GM18505 (cell line): ENCODE data around the gene ZNF865.
A peak's percentile ranks its signal among the peaks of the same experiment; 100 is the strongest.

Source experiments
- ATAC-seq: cut with Tn5 transposase; IDR thresholded peaks from one replicate; pipeline ENCODE4 v1.9.1; 2021; ENCODE audit not compliant: unreplicated experiment
- POLR2A ChIP-seq: IDR thresholded peaks from 4 replicates; pipeline ENCODE4 v1.6.1; 2011; ENCODE audit warnings: borderline replicate concordance; ENCODE audit not compliant: insufficient read depth, insufficient read length; ENCODE audit errors: extremely low read depth

ZNF865 gene

DNA sequence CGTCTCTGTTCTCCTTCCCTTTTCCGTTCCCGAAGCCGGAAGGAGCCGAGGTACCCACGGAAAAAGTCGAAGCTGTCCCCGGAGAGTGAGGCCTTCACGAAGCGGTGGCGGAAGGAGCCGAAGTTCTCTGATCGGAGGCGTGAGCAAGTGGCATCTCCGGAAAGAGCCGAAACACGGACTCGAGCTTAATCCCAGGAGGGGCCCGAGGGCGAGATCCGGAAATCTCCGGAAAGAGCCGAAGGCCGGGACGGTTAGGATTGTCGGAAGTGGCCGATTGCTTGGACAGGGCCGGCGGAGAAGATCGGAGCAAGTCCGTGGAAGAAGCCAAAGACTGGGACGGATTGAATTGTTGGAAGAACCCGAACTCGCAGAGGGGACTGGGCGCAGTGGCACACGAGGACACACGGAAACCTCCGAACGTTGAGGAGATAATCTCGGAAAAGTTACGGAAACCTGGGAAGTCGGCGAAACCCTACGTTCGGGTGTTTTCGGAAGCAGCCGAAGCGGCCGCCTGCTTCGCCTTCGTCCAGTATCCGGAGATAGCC, 48.9 kb downstream of the ZNF865 start:
- ATAC-seq = peak; percentile 56
- TF ChIP-seq POLR2A = no peak

GRCh38 chr19:55654868-55655647, 49.6 kb downstream of the ZNF865 start, which contains the start of gene U2AF2:
TSS of gene U2AF2 (plus strand) at chr19:55655035. CDS start at chr19:55655105, 70 bp downstream.
- TF ChIP-seq POLR2A = peak; percentile 92
- peak; percentile 36 for ATAC-seq

DNA sequence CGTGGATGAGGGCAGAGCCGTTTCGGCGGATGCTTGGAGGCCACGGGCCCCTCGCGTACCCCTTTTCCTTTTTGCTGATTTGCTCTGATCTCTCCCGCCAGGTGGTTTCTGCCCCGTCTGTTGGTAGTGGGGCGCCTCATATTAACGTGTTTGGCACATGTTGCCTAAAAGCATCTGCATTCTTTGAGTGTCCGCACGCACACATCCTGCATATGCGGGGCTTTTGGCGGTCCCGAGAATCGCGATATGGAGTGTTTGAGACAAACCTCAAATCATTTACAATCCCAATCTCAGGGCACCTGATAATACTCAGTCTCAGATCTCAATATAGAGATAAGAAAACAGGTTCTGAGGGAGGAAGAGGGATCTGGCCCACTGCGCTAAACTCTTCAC, 50.2 kb downstream of the ZNF865 start:
- no peak for TF ChIP-seq POLR2A
- no peak for ATAC-seq

GRCh38 chr19:55656552-55656951, 51.1 kb downstream of the ZNF865 start:
- TF ChIP-seq POLR2A = no peak
- no peak for ATAC-seq

DNA sequence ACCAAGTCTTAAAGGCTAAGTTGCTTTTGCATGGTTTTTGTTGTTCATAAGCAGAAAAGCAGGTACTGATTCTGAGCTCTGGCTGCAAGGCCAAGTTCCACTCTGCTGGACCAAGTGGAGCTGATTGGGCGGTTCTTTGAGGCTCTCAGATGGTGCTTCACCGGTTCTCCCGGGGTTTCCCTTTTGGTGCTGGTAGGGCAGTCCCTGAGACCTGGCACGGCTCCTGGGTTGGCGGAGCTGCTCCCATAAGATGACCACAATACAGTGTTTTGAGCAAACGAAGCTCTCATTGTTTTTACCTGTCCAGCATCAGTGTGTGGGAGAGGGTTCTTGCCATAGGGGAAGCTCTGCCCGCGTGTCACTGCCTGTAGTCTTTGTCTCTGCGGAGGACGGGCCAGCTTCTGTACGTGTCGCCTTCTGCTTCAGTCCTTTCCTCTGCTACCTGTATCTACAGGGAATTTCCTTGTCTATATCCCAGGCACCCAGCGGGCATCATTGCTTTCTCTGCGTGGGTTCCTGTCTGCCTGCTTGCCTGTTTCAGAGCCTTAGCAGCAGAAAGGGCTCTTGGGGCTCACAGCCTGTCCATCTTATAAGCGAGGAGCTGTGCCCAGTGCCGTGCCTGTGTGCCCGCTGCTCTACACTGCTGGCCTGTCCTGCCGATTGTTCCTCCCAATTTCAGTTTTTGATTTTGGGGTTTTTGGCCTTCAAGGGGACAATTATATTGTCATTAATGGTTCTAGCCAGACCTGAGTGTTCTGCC, 51.7 kb downstream of the ZNF865 start:
- ATAC-seq = no peak

GRCh38 chr19:55658846-55659459, 53.5 kb downstream of the ZNF865 start:
- ATAC-seq = no peak
- TF ChIP-seq POLR2A = no peak

More for the DNA sequence above, 51.7 kb downstream of the ZNF865 start:
- TF ChIP-seq POLR2A = no peak

DNA sequence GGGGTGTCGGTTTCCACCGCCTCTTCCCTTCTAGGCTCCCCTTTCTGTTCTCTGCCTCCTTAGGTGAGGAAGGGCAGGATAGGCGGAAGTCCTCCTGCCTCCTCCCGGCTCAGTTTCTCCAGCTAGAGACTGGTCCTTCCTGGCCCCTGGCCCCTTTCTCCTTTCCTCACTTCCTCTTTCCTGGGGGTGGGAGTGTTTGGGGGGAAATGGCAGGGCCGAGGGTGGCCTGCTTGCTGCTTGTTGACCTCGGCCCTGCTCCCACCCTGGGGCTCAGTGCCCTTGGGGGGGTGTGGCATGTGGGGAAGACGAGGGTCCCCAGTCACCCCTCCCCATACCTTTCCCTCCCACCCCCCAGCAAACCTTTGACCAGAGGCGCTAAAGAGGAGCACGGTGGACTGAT, 54.4 kb downstream of the ZNF865 start:
- no peak for ATAC-seq
- TF ChIP-seq POLR2A = no peak

DNA sequence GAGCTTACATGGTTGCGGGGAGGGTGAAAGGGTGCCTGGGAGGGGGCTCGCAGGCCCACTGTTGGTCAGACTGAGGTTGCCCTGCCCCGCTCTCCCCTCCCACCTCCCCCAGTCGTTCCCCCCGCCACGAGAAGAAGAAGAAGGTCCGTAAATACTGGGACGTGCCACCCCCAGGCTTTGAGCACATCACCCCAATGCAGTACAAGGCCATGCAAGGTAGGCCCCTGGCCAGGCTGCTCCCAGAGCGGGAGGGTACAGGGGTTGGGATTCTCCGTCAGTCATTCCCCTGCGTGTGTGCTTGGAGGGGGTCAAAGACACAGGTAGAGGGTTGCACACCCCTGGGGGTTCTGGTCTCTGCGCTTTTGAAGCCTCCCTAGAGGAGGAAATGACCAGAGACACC, 55.0 kb downstream of the ZNF865 start:
- no peak for TF ChIP-seq POLR2A
- ATAC-seq = no peak

- no peak for TF ChIP-seq POLR2A
- no peak for ATAC-seq
These were observed 55.5 kb downstream of the ZNF865 start for GRCh38 chr19:55660991-55661390.

- no peak for TF ChIP-seq POLR2A
- no peak for ATAC-seq
These were observed 56.4 kb downstream of the ZNF865 start for GRCh38 chr19:55661826-55662225.

- ATAC-seq = no peak
- no peak for TF ChIP-seq POLR2A
These were observed 58.5 kb downstream of the ZNF865 start for GRCh38 chr19:55663846-55664536.

- no peak for ATAC-seq
- TF ChIP-seq POLR2A = no peak
These were observed 61.0 kb downstream of the ZNF865 start for GRCh38 chr19:55666343-55667005.
